HG02973 (cell line): ENCODE data around the gene NOTCH4.
"Not testable (repeated sequence)": the region's sequence is repeated elsewhere in the genome, so short reads cannot be mapped to it uniquely, and the experiment has no call there.

Source experiments
- ATAC-seq: cut with Tn5 transposase; IDR thresholded peaks from one replicate; pipeline ENCODE4 v1.9.1; 2021; ENCODE audit warnings: moderate library complexity; ENCODE audit not compliant: unreplicated experiment

The NOTCH4 gene

DNA sequence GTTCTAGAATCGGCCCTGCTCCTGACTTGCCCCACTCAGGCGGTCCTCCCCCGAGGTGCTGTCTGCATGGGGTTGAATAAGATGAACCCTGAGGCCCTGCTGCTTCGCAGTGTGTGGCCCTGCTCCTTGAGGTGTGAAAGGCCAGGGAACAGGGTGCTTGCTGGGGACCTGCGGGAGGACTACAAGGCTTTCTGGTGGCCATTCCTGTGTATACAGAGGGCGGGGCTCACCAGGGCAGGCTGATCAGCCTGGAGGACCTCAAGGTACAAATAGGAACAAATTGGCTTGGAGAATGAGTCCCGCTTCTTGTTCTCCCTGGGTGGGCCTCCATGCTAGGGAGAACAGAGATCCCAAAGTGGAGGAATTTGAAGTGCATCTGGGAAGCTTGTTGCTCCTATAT is 5.7 kb downstream of the NOTCH4 start:
- ATAC-seq: no peak

DNA sequence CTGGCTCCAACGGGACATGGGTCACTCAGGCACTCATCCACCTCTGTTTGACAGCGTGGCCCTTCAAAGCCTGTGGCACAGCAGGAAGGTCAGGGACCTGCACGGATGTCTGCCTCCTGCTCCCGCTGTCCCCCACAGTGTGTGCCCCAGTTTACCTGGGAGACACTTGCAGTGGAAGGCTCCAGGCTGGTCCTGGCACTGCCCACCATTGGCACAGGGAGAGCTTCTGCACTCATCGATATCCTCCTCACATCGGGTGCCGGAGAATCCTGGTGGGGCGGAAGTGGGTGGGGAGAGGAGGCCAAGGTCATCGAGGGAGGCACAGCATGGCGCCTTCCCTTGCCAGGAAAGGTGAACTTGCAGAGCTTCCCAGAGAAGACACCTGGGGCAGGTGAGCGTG is 6.9 kb downstream of the NOTCH4 start:
- no peak for ATAC-seq

DNA sequence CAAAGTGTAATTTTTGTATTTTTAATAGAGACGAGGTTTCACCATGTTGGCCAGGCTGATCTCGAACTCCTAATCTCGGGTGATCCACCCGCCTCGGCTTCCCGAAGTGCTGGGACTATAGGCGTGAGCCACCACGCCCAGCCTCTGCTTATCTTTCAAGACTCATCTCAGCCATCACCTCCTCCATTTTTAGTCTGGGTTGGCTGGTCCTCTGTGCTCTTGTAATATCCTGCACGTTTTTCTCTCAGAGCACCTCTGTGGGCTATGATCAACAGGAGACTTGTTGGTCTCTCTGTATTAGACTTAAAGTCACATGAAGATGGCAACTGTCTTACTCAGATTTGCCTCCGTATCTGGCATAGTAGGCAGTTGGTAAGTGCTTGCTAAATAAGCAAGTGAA is 7.6 kb downstream of the NOTCH4 start:
- no peak for ATAC-seq

DNA sequence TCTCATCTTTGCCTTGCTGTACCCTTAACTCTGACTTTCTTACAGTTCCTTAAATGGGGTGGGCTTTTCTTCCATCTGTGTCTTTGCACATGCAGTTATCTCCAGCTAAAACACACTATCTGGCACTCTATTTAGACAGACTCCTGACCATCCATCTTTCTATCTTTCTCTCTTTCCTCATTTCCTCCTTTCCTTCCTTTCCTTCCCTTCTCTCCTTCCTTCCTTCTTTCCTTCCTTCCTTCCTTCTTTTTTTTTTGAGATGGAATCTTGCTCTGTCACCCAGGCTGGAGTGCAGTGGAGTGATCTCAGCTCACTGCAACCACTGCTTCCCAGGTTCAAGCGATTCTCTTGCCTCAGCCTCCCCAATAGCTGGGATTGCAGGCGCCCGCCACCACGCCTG is 8.2 kb downstream of the NOTCH4 start:
- no peak for ATAC-seq

DNA sequence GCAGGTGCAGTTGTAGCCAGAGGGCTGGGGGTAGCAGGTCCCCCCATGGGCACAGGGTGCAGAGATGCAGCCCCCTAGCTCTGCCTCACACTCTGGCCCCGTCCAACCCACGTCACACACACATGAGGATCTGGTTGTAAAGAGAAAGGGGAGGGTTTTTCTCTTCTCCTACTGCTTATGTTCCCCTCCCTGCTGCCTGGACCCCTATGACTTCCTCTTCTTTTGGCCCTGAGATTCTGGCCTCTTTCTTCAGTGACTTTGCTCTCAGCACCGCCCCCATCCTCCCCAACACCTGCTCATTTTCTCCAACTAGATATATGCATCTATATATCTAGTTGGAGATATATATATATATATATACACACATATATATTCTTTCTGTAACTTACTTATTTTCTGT is 9.7 kb downstream of the NOTCH4 start:
- ATAC-seq: no peak

DNA sequence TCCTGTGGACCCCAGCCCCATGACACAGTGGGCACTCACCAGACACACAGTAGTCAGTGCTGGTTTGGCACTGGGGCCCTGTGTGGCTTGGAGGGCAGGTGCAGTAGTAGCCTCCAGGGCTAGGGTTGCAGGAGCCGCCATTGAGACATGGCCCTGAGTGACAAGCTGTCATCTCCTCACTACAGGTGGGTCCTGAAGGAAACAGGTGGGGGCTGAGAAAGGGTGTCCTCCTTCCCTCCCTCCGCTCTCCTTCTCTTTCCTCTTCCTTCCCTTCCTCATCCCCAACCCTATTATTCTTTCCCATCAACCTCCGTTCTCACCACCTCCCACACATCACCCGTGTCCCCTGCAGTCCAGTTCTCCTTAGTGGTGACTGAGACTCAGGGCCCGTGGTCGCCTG is 10.2 kb downstream of the NOTCH4 start:
- ATAC-seq: no peak

DNA sequence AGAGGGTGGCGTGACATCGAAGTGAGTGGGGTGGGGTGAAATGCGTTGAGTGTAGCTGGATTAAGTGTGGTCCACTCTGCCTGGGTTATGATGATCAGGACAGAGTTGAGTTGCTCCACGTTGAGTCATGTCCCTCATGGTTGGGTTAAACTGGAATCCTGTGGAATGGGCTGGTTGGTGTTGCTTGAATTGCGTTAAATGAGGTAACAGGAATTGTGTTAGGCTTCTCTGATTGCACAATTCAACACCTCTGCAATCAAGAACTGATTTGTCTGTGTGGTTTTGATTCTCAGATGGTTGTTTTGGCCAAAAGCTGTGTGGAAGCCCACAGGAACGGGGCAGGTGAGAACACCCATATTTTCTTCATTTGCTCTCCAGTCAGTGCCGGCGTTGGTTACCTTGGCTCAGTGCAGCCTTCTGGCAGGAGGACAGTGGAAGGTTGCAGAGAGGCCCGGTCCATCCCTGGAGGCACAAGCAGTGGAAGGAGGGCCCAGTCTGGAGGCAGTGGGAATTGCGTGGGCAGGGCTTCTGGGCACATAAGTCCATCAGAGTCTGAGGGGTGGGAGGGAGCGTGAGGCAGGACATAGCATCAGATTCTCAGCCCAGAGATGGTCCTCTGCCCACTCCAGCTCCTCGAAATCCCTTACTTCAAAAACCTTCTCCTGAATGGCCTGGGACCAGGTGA is 11.6 kb downstream of the NOTCH4 start:
- no peak for ATAC-seq

DNA sequence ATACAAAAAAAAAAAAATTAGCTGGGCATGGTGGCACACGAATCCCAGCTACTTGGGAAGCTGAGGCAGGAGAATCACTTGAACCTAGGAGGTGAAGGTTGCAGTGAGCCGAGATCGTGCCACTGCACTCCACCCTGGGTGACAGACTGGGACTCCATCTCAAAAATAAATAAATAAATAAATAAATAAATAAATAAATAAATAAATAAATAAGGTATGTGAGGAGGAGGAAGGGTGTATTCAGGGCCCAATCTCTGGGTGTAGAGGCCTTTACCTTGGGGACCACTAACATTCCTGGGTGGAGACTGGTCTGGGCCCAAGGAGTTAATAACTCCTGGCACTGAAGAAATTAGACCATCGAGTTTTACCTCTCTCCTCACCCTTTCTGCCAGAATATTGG is 12.4 kb downstream of the NOTCH4 start:
- ATAC-seq: not testable (repeated sequence)

DNA sequence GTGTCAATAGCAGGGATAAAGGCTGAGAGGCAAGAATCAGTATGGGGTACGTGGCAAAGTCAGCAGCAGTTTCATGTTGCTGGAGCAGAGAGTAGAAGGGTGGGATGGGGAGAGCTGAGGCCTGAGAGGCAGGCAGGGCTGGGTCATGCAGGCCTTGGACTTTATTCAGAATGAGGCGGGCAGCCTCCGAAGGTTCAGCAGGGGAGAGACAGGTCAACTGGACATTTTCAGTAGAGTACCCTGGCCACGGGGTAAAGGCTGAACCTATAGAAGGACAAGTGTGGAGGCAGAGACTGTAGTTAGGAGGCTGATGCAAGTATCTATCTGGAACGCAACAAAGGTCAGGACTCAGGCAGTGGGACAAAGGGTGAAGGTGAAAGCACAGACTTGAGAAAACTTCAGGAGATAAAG is 13.7 kb downstream of the NOTCH4 start:
- no peak for ATAC-seq

DNA sequence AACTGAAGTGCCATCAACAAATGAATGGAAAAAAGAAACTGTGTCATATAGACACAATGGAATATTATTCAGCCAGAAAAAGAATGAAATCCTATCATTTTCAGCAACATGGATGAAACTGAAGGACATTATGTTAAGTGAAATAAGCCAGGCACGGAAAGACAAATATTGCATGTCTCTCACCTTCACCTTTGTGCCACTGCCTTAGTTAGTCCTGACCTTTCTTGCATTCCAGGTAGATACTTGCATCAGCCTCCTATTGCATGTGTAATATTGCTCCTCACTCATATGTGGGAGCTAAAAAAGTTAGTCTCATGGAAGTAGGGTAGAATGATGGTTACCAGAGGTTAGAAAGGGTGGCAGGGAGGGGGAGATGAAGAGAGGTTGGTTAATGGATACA is 14.9 kb downstream of the NOTCH4 start:
- no peak for ATAC-seq

DNA sequence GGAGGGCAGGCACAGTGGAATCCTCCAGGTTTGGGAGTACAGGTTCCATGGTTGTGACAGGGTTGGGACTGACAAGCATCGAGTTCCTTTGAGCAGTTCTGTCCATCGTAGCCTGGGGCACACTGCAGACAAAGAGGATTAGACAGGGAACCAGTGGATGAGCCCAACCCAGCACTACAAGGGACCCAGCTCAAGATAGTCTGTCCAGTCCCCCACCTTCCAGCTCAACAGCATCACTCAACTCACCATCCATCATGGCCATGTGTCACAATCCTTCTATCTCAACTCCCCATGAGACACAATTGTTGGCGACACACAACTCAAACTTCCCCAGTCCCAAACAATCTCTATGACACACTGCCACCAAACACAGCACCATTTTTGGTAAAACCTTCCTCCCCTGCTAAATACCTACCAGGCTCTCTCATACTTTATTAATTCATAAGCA is 19.6 kb downstream of the NOTCH4 start:
- ATAC-seq: no peak

DNA sequence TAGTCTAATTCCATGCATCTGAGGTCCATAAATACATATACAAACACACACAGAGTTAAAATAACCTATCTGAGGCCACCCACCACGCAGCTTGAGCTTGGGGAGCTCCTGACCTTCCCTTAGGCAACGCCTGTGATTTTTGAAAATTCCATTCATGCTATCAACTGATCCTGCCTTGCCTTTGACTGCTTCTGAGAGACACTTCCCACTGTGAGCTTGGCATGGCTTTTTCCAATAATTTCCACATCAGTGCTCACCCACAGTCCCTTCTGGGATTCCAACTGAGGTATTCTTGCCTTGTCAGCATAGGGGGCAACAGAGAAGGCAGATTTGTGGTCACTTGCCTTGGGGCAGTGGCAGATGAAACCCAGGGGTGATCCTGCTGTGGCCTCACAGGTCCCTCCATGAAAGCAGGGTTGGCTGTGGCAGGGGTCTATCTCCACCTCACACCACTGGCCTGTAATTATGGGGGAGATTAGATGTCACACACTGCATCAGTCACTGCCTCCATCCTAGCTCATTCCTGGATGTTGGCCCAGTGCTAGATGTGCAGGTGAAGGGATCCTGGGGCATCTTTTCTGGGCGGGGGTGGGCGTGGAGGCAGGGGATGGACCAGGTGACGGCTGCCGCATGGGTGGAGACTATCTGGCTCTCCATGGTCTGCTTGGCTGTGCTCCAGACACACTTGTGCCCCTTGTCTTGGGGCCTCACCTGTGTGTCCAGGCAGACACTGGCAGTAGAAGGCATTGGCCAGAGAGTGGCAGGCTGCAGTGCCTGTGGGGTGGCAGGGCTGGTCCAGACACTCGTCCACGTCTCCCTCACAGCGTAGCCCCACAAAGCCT is 20.2 kb downstream of the NOTCH4 start:
- no peak for ATAC-seq

DNA sequence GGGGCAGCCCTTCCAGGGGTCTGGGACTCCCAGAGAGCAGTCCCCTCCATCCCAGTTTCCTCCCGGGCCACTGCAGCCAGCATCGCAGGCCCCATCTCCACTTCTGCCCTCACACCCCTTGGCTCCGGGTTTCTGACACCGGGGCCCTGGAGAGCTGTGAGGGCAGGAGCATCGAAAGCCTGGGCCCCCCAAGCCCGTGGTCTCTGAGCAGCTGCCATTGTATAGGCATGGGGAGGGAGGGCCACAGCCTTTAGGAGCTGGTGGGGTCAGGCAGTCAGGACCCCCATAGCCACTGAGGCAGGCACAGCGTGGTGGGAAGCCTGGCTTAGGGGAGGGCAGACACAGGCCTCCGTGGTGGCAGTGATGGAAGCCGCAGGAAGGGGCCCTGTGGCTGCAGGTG is 21.7 kb downstream of the NOTCH4 start:
- no peak for ATAC-seq

DNA sequence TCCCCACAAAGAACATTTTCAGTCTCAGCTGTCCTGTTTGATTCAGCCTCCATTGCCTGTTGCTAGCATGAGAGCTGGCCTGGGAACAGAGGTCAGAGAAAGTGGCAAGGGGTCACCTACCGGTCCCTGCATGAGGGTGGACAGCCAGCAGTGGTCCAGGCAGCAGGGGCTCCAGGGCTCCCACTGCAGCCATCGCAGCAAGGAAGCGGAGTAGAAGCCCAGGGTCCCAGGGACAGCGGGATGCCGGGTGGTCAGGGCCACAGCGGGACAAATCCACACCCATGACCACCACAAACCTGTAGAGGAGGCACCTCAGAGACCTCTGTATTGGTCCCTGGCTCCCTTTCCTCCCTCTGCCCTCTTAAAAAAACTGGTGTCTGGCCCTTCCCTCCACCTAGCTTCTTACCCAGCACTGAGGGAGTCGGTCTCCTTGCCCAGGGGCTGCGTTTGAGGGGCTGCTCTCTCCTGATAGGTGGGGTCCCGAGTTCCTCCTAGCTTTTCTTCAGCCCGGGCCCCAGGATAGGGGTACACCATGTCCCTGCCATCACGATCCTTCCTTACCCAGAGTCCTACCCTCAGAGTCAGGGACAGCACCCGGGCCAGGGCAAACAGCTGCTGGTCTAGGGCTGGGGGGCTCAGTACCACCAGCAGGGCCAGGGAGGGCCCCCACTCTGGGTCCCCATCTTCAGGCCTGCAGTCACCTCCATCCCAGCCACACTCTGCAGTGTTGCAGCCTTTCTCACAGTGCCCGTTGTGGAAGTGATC is 23.0 kb downstream of the NOTCH4 start:
- ATAC-seq: no peak

DNA sequence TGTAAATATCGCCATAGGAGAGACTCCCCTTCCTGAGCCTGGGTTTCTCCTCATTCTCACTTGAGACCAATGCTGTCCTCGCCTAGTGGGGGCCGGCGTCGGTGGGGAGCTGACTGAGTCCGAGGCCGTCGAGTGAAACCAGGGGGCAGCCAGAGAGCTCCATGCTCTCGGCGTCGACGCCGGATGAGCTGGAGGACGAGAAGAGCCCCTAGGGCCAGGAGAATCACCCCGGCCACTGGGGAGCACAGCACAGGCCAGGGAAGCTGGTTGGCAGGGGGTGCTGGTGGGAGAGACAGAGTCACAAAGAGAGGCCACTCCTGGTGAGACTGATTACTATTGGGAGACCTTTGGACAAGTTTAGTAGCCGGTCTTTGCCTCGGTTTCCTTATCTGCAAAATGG is 25.0 kb downstream of the NOTCH4 start:
- ATAC-seq: no peak

DNA sequence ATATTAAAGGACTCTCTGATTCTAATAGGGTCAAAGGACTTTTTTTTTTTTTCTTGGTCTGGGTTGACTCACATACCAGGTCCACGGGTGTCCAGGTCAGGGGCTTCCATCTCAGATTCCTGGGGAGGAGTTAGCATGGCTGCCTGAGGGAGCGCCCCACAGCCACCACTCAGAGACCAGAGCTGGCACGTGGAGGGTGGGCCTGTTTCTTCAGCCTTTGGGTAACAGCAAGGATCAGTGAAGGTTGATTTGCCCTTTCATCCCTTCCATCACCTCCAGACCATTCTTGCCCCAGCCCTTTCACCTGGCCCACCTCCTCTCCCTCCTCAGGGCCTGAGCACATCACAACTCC is 25.5 kb downstream of the NOTCH4 start:
- no peak for ATAC-seq

DNA sequence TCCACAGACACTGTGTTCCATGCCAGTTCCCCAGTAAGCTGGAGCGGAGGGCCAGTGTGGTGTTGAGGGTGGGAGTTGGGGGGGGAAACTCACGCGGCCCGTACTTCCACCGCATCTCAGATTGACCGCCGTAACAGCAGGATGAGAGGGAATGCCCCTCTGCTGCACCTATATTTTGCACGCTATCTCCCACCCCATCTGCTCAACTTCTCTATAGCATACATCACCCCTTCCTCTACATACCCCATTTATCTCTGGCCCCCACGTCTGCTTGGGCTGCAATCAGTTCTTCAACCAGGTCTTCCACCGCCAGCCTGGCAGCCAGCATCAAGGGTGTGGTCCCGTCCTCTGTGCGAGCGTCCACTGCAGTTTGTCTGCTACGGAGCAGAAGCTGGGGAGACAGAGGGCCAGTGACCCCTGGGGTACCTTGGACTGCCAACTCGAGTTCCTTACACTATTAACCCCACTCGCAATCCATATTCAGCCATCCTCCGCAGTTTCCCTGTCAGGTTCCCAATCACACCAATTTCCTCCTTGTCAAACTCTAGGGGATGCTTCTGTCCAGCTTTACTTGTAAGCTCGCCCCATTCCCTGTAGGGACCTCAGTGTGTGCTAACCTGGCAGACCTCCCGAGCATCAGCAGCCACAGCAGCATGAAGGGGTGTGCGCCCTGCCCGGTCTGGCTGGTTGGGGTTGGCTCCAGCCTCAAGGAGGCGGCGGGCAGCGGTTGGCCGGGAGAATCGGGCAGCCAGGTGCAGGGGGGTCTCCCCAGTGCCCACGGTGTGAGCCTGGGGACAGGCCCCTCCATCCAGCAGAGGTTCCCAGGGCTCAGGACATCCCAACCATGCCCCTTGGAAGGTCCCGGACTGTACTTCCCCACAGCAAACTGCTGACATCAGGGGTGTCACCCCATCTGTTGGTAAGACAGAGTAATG is 26.9 kb downstream of the NOTCH4 start:
- ATAC-seq: no peak

DNA sequence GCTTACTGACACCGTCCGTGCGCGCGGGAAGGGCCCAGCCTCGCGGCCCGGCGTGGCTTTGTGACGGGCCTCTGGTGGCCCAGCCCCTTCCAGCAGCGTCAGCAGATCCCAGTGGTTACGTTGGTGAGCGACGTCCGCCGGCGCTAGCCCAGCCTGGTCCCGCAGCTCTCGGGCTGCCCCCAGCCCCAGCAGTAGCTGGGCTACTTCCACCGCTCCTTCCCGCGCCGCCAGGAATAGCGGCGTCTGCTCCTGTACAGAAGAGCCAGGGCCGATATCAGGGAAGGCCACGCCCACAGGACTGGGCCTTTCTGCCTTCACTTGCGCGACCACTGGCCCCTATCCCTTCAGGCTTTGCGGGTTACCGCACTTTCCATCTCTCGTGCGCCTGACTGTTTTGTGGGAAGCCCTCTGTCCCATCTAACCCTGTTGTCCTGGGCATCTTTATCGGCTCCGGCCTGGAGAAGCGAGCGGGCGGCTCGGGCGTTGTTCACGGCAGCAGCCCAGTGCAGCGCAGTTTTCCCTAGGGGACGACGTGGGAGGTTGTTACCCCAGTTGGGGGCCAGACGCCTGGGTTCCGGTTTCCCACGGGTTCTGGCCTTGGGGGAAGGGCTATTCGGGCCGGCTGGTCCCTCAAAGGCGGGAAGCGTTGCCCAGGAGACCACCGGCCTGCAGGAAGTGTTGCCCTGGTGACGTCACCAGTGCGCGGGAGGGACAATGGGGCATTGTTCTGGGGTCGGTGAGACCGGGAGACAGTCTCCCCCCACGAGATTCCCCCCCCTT is 27.8 kb downstream of the NOTCH4 start:
- ATAC-seq: peak; percentile 68

DNA sequence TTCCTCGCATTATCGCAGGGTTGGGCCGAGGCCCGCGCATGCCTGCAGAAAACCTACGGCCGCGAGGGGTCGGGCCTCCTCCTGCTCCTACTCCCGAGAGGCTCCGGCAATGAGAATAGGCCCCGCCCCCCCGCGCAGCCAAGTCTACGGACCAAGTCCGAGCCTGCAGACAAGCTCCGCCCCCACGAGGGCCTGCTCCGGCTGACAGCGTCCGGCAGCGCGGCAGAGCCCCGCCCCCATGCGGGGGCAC is 28.3 kb downstream of the NOTCH4 start:
- peak; percentile 66 for ATAC-seq
